ENCODE measurements around the gene ORMDL3.

GRCh38 chr17:39921323-39921722, 6.1 kb downstream of the ORMDL3 start:
- no peak for TF ChIP-seq CTCF (conservative IDR thresholded peaks at IDR 0.05)
- no peak for TF ChIP-seq ZFX (IDR thresholded peaks at IDR 0.05)

Data from C4-2B (cell line).